AG04449 (cell line): ENCODE data around the gene ADGRG6.

Source experiments
- CTCF ChIA-PET: fragments of 350-600 bp; formaldehyde crosslinking; extraction: SDS; loops from one replicate; lab custom pipeline; 2021; ENCODE audit warnings: antibody characterized with exemption; lab: Yijun Ruan, JAX
- POLR2A ChIA-PET: fragments of 400-600, 350-600 bp; formaldehyde crosslinking; extraction: SDS; loops from one replicate; lab custom pipeline; 2020; ENCODE audit warnings: antibody characterized with exemption, inconsistent platforms; lab: Yijun Ruan, JAX
- DNase-seq: peaks from one replicate; pipeline ENCODE4 v3.0.0-alpha.2; 2010; ENCODE audit warnings: low read depth, low spot score
- H3K4me3 ChIP-seq: 2 replicates; pipeline ENCODE4 v1.5.1; 2011; ENCODE audit warnings: low read depth, mild to moderate bottlenecking, control low read depth, low read length
- CTCF ChIP-seq: IDR thresholded peaks from one replicate; pipeline ENCODE4 v1.5.1; 2011; ENCODE audit warnings: mild to moderate bottlenecking, moderate library complexity, low read length, control low read depth, inconsistent platforms; ENCODE audit not compliant: insufficient read depth; ENCODE audit errors: missing control alignments

Gene ADGRG6

GRCh38 chr6:142395768-142396231 is 94.0 kb downstream of the ADGRG6 start:
- no peak for TF ChIP-seq CTCF
- ChIA-PET CTCF (interaction anchor here (0.9 to 2.5 kb wide), 7 partner anchors 7 to 240 kb away, joined by 3 to 10 read pairs (median 3); no protein-coding TSS in a partner anchor), POLR2A (no interaction called here)
- no peak overlapping the region for H3K4me3 ChIP-seq
- no peak for DNase-seq

- DNase-seq = no peak
- H3K4me3 ChIP-seq = no peak overlapping the region
- TF ChIP-seq CTCF = no peak
- POLR2A ChIA-PET = no interaction called here
- CTCF ChIA-PET = interaction anchor here (0.8 to 1.7 kb wide), 2 partner anchors 11 to 242 kb away, joined by 3 to 6 read pairs; no protein-coding TSS in a partner anchor
Observed at GRCh38 chr6:142398353-142398752, 96.5 kb downstream of the ADGRG6 start.

GRCh38 chr6:142399739-142400138 is 97.9 kb downstream of the ADGRG6 start:
- no peak for TF ChIP-seq CTCF
- no peak for DNase-seq
- ChIA-PET POLR2A (no interaction called here), CTCF (no interaction called here)
- no peak overlapping the region for H3K4me3 ChIP-seq

GRCh38 chr6:142400495-142400894 is 98.7 kb downstream of the ADGRG6 start:
- H3K4me3 ChIP-seq = no peak overlapping the region
- no peak for TF ChIP-seq CTCF
- ChIA-PET POLR2A (no interaction called here), CTCF (no interaction called here)
- no peak for DNase-seq

- no peak overlapping the region for H3K4me3 ChIP-seq
- TF ChIP-seq CTCF = no peak
- no peak for DNase-seq
- CTCF ChIA-PET = no interaction called here
- POLR2A ChIA-PET = no interaction called here
Observed at GRCh38 chr6:142401838-142402237, 100.0 kb downstream of the ADGRG6 start.

- no peak for DNase-seq
- TF ChIP-seq CTCF = no peak
- ChIA-PET POLR2A (no interaction called here), CTCF (interaction anchor here (0.7 to 1.3 kb wide), 3 partner anchors 9 to 189 kb away, joined by 3 to 4 read pairs (median 3); no protein-coding TSS in a partner anchor)
- no peak overlapping the region for H3K4me3 ChIP-seq
Observed at GRCh38 chr6:142404751-142405150, 102.9 kb downstream of the ADGRG6 start.
